D721Med (cell line): ENCODE results near the gene COMTD1.
"Not testable (repeated sequence)": the region's sequence is repeated elsewhere in the genome, so short reads cannot be mapped to it uniquely, and the experiment has no call there.

Experiments used
- DNase-seq: peaks from one replicate; pipeline ENCODE4 v3.0.0; 2011; ENCODE audit warnings: low spot score; ENCODE audit not compliant: insufficient read length
- FAIRE-seq: peaks from 2 replicates; lab custom pipeline; 2011; peaks lifted over from hg19 to GRCh38; lab: Jason Lieb, UNC
- TF ChIP-seq, protein P1 (sequence below): IDR thresholded peaks from 2 replicates; pipeline ENCODE4 v1.5.1; 2012; ENCODE audit warnings: mild to moderate bottlenecking, control low read depth; ENCODE audit not compliant: insufficient read depth; ENCODE audit errors: missing control alignments

COMTD1 gene

DNA sequence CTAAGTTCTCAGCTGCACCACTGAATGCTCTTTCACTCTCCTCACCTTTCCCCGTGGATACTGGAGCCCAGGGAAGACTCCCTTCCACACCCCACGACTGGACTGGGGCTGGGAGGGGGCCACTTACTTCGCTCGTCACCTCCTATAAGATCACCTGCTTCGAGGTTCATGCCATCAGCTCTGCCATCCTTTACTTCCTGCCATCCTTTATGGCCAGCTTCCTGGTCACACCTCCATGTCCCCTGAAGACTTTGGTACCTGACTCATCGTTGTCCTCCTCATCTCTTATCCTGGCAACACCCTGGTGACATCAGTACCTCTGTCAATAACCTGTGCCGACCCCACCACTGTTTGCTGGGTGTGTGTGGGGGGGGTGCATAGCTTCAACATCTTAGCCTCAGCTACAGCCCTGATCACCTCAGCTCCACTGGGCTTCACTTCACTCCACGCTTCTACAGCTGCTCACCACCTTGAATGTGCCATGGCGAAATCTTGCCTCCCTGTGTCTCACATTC is 33.9 kb downstream of the COMTD1 start:
- FAIRE-seq (no peak), DNase-seq (no peak)
- TF ChIP-seq, protein P1, sequence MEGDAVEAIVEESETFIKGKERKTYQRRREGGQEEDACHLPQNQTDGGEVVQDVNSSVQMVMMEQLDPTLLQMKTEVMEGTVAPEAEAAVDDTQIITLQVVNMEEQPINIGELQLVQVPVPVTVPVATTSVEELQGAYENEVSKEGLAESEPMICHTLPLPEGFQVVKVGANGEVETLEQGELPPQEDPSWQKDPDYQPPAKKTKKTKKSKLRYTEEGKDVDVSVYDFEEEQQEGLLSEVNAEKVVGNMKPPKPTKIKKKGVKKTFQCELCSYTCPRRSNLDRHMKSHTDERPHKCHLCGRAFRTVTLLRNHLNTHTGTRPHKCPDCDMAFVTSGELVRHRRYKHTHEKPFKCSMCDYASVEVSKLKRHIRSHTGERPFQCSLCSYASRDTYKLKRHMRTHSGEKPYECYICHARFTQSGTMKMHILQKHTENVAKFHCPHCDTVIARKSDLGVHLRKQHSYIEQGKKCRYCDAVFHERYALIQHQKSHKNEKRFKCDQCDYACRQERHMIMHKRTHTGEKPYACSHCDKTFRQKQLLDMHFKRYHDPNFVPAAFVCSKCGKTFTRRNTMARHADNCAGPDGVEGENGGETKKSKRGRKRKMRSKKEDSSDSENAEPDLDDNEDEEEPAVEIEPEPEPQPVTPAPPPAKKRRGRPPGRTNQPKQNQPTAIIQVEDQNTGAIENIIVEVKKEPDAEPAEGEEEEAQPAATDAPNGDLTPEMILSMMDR: no peak

DNA sequence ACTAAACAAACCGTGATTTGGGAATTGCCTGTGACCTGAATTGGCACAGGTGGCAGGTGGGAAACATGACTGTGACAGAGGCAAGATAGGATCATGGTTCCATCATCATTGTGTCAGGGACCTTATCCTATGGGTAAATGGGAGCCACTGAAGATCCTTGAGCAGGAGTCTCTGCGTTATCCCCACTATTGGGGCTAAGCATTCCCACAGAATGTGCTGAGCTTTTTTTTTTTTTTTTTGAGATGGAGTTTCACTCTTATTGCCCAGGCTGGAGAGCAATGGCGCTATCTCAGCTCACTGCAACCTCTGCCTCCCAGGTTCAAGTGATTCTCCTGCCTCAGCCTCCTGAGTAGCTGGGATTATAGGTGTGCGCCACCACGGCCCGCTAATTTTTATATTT is 35.8 kb downstream of the COMTD1 start:
- not testable (repeated sequence) for FAIRE-seq, DNase-seq

DNA sequence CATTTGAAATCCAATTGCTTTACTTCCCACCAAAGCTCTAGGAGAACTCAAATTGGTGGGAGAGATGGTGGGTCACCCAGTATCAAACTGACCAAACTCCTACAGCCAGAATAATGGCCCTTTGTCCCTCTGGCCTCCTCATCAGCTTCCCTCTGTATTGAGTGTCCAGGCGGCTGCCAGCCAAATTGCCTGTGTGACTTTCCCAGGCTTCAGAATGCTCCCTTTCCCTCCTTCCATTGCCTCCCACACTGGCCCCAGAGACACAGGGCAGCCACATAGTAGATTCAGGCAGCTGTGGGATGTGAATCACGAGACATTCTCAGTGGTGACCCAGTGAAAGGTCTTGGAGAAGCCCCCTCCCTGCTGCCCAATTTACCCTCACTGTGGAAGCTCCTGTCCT is 37.9 kb downstream of the COMTD1 start:
- TF ChIP-seq, protein P1: no peak

DNA sequence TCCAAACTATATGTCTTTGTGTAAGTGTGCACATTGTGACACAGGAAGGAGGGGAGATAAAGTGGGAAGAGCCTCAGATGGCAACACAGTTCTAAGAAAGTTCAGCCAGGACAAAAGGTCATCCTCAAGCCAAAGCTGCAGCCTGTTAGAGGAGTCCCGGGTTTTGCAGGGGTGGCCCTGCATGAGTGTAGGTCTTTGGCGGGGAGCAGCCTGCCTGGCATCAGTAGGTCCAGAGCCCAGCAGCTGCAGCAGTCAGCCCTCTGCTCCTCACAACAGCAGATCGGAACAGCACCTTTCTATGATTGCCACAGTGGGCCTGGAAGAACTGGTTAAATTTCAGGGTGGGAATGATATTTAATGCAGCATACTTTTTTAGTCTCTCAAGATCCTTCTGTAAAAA is 38.7 kb downstream of the COMTD1 start:
- no peak for DNase-seq
- TF ChIP-seq, protein P1: no peak
- FAIRE-seq: no peak

More for the DNA sequence above, 37.9 kb downstream of the COMTD1 start:
- no peak for FAIRE-seq
- no peak for DNase-seq

DNA sequence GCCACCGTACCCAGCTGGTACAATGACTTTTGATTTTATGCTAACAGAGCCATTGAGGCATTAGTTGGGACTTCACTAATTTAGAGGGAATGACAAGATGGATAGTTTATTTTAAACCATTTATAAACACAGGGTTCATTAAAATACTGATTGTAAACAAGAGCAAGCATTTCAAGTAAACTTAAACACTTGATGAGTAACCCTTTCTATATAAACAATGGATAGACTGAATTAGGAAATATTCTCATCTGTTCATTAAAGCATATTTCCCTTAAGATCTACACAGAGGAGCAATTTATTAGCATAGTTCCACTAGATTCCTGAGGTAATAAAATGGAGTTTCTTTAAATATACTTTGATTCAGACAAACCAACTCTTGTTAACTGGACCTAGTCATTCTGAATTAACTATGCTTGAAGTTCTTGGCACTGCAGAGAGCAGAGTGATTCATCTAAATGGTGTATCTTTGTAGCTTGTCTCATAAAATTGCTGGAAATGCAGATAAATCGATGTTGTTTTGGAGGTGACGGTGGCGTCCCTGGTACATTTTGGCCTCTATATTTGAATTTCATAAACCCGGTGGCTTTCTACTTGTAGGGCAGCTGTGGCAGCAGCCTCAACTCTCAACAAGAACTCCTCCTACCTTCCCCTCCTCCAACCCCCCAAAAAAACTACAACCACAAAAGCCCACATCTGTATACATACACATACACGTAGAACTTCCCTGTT is 40.6 kb downstream of the COMTD1 start:
- FAIRE-seq (no peak), DNase-seq (no peak)

DNA sequence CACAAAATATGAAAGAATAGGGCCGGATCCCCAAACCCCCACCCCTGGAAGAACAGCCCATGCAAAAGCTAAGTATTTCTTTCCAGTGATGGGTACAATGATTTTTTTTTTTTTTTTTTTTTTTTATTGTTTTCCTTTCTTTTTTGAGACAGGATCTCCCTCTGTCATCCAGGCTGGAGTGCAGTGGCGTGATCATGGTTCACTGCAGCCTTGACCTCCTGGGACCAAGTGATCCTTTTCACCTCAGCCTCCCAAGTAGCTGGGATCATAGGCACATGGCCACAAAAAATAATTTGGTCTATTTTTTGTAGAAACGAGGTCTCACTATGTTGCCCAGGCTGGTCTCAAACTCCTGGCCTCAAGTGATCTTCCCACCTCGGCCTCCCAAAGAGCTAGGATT is 41.1 kb downstream of the COMTD1 start:
- DNase-seq, FAIRE-seq: not testable (repeated sequence)

More for the DNA sequence above, 40.6 kb downstream of the COMTD1 start:
- TF ChIP-seq, protein P1: no peak

DNA sequence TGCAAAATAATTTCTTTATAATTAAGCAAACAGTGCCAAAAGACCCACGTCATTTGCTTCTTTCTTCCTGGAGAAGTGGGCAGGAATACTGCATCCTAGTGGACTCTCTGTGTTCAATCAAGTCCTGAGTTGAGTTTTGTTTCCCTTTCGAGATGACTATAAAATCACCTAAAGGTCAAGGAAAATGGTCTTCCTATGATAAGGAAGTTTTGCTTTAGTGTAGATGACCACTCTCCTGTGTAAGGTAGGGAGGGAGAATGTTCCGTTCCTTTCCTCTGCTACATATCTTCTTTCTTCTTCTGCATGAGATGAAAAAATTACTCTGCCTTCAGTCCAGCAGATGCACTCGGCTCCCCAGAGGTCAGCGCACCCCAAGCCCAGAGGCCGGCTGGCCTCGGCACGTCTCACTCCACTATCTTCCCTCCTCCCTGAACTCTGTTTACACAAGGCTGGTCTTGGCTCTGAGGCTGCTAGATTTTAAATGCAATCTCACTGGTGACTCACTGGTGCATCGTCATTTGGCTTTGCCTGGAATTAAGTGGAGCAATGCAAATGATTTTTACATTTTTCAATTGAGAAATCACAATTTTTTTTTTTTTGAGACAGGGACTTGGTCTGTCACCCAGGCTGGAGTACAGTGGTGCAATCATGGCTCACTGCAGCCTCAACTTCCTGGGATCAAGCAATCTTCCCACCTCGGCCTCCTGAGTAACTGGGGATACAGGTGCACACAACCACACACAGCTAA is 43.8 kb downstream of the COMTD1 start:
- DNase-seq (no peak), FAIRE-seq (no peak)
- TF ChIP-seq, protein P1: no peak
